ENCODE results near the gene REC114.

GRCh38 chr15:73515527-73515926 is 72.6 kb downstream of the REC114 start:
- no peak for TF ChIP-seq CTCF (IDR thresholded peaks at IDR 0.05; ENCODE audit: poor library complexity)
- no peak for TF ChIP-seq EZH2 (IDR thresholded peaks at IDR 0.05; ENCODE audit: borderline replicate concordance)
- TF ChIP-seq EZH2phosphoT487 (IDR thresholded peaks at IDR 0.05; ENCODE audit: low read depth, severe bottlenecking, unreplicated experiment), result no peak
